Measurements from ENCODE around the gene PRPF40A.

DNA sequence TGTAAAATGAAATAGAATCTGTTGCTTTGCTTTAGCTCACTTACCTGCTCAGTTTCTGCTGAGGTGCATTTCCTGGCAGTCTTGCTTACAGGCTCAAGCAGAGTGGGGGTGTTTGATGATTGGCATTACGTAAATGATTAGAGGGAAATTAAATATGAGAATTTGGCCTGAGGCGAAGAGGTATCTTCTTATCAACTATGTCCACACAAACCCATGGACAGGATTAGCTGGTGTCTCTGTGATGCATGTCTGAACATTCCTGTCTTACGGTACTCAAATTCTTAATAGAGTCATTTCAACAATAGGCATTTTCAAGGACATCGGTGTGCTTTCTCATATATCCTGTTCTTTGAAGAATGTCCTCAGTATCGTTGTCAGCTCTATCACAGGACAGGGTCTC is 102.1 kb downstream of the PRPF40A start:
- no peak for TF ChIP-seq ZNF138 (CRISPR knock-in tag; IDR thresholded peaks at IDR 0.05; ENCODE audit: low read depth)
- no peak for TF ChIP-seq FOXJ3 (CRISPR knock-in tag; IDR thresholded peaks at IDR 0.05; ENCODE audit: borderline replicate concordance)
- TF ChIP-seq CTCF (CRISPR knock-in tag; IDR thresholded peaks at IDR 0.05) = no peak
- TF ChIP-seq ZNF629 (CRISPR knock-in tag; conservative IDR thresholded peaks at IDR 0.05) = no peak

Data from HepG2 (cell line).